T-cell (primary cell): Measurements from ENCODE around the gene PHTF1. TPM values are rescaled to one million over a fixed set of nuclear protein-coding genes. Genes with fewer than 3 reads are reported as not detected.

Source experiments
- ATAC-seq, 4 experiments: fragments of 200-7000 bp in 3 of 4; fragments of 150-1000 bp in 1 of 4; cut with Tn5 transposase; replicated peaks in 1 of 4; 1 replicate in 3 of 4; 2 replicates in 1 of 4; pipeline ENCODE4 v1.10.0; 2021; ENCODE audit warnings: moderate library complexity in 3 of 4, mild to moderate bottlenecking in 2 of 4, moderate number of reproducible peaks in 1 of 4
- CTCF ChIA-PET, 2 donors: fragments of 300-600 bp; sonication (Branson Sonifier 250); formaldehyde crosslinking; loops; one replicate each; lab custom pipeline; 2022; ENCODE audit warnings: antibody characterized with exemption in 2 of 2; lab: Charles Lee
- POLR2A ChIA-PET, 2 donors: fragments of 300-600 bp; sonication (Branson Sonifier 250); formaldehyde crosslinking; loops; one replicate each; lab custom pipeline; 2022; ENCODE audit warnings: antibody characterized with exemption in 2 of 2; lab: Charles Lee
- DNase-seq, 35 experiments: peaks; one replicate each; pipeline versions ENCODE4 v3.0.0 to v3.0.0-alpha.2; 2013 to 2023
- H3K27ac ChIP-seq: one replicate; pipeline ENCODE4 v1.5.1; 2013; ENCODE audit warnings: low read length
- H3K27me3 ChIP-seq, 2 experiments: replicated peaks in 1 of 2; 1 replicate in 1 of 2; 2 replicates in 1 of 2; pipeline versions ENCODE4 v1.6.1 to v1.7.0; 2013; ENCODE audit warnings: low read length in 1 of 2, mixed read lengths in 1 of 2; ENCODE audit not compliant: control insufficient read depth in 2 of 2, insufficient read depth in 2 of 2; ENCODE audit errors: extremely low read depth in 1 of 2
- H3K36me3 ChIP-seq, 2 donors: 1 replicate in 1 of 2; 2 replicates in 1 of 2; pipeline versions ENCODE4 v1.6.1 to v1.7.0; 2013; ENCODE audit warnings: low read length in 1 of 2; ENCODE audit not compliant: control insufficient read depth in 2 of 2, insufficient read depth in 1 of 2; ENCODE audit errors: extremely low read depth in 1 of 2
- H3K4me1 ChIP-seq, 2 experiments: 1 replicate in 1 of 2; 2 replicates in 1 of 2; pipeline versions ENCODE4 v1.6.1 to v1.7.0; 2013; ENCODE audit warnings: low read length in 2 of 2, mixed read lengths in 1 of 2; ENCODE audit not compliant: insufficient read depth in 2 of 2, control insufficient read depth in 1 of 2; ENCODE audit errors: extremely low read depth in 1 of 2
- H3K4me3 ChIP-seq, 2 donors: 1 replicate in 1 of 2; 2 replicates in 1 of 2; pipeline versions ENCODE4 v1.5.1 to v1.7.0; 2013; ENCODE audit warnings: mild to moderate bottlenecking in 2 of 2, low read length in 1 of 2, moderate library complexity in 1 of 2; ENCODE audit not compliant: control insufficient read depth in 1 of 2; ENCODE audit errors: extremely low read depth in 1 of 2
- H3K9me3 ChIP-seq: 2 replicates; pipeline ENCODE4 v1.7.0; 2013
- H3K27ac Mint-ChIP-seq, 2 donors: one replicate each; pipeline ENCODE4 v1.8.0; 2020 to 2021; ENCODE audit warnings: mild to moderate bottlenecking in 2 of 2, mixed read lengths in 2 of 2
- H3K27me3 Mint-ChIP-seq, 2 donors: one replicate each; pipeline ENCODE4 v1.8.0; 2021 to 2022; ENCODE audit warnings: mixed read lengths in 2 of 2
- H3K36me3 Mint-ChIP-seq: one replicate; pipeline ENCODE4 v1.8.0; 2021; ENCODE audit warnings: mixed read lengths
- H3K4me1 Mint-ChIP-seq, 3 donors: one replicate each; pipeline ENCODE4 v1.8.0; 2020 to 2022; ENCODE audit warnings: mixed read lengths in 3 of 3, mild to moderate bottlenecking in 1 of 3
- H3K4me3 Mint-ChIP-seq, 3 donors: one replicate each; pipeline ENCODE4 v1.8.0; 2020 to 2022; ENCODE audit warnings: mild to moderate bottlenecking in 3 of 3, mixed read lengths in 3 of 3, moderate library complexity in 3 of 3
- H3K9me3 Mint-ChIP-seq, 3 donors: one replicate each; pipeline ENCODE4 v1.8.0; 2020 to 2022; ENCODE audit warnings: mixed read lengths in 3 of 3
- WGBS: methylation state at CpG from one replicate; pipeline ENCODE4 v1.1.5; 2013; ENCODE audit warnings: missing lambda C conversion rate; ENCODE audit not compliant: insufficient coverage; 5-methylcytosine and 5-hydroxymethylcytosine counted together
- total RNA-seq, 35 experiments: library from RNA in 6 of 35; stranded (reverse) in 6 of 35; fragments of 120-200 nt in 1 of 35; gene quantifications; one replicate each; pipeline versions ENCODE4 v1.2.1 to v1.2.4 and lab custom pipeline; 2013 to 2026

The PHTF1 gene
- total RNA-seq, 5 donors from 2014 or later (not counting 1 experiment from before 2014, with no cell fraction given): 5.9 to 10.5 (median 9.2) TPM

- CTCF ChIA-PET: no interaction called here
- Histone ChIP-seq H3K9me3 (no peaks in the 10 kb centered on the region), H3K4me3 (no peak overlapping the region), H3K27ac (no peak overlapping the region), H3K4me1 (no peaks in the 10 kb centered on the region), H3K27me3 (no peaks in the 10 kb centered on the region), H3K36me3 (no peaks in the 10 kb centered on the region)
- Mint-ChIP-seq H3K27ac (no peak overlapping the region), H3K4me3 (no peak overlapping the region), H3K4me1 (no peaks in the 10 kb centered on the region), H3K36me3 (peaks cover 19% of the 10 kb centered on the region), H3K27me3 (no peaks in the 10 kb centered on the region), H3K9me3 (no peaks in the 10 kb centered on the region)
- WGBS: no CpG with 5 or more reads among the region's 5 CpGs
- DNase-seq (no peak), ATAC-seq (no peak)
- POLR2A ChIA-PET: interaction anchor here in 1 of 2 donors (0.6 kb wide), 1 partner anchor 158 kb away, joined by 3 read pairs; no protein-coding TSS in a partner anchor
These were observed 95.9 kb downstream of the PHTF1 start for GRCh38 chr1:113663165-113663951.

GRCh38 chr1:113662101-113662500 is 97.2 kb downstream of the PHTF1 start:
- Mint-ChIP-seq H3K4me3 (no peak overlapping the region), H3K36me3 (peaks cover 19% of the 10 kb centered on the region), H3K27ac (no peak overlapping the region), H3K9me3 (no peaks in the 10 kb centered on the region), H3K4me1 (no peaks in the 10 kb centered on the region), H3K27me3 (no peaks in the 10 kb centered on the region)
- Histone ChIP-seq H3K4me1 (no peaks in the 10 kb centered on the region), H3K4me3 (no peak overlapping the region), H3K36me3 (no peaks in the 10 kb centered on the region), H3K27ac (no peak overlapping the region), H3K27me3 (no peaks in the 10 kb centered on the region), H3K9me3 (no peaks in the 10 kb centered on the region)
- WGBS: no CpG with 5 or more reads among the region's 1 CpG
- ChIA-PET POLR2A (no interaction called here), CTCF (no interaction called here)
- ATAC-seq: no peak
- no peak for DNase-seq

GRCh38 chr1:113660088-113660487 is 99.2 kb downstream of the PHTF1 start:
- Mint-ChIP-seq H3K4me1 (no peaks in the 10 kb centered on the region), H3K27me3 (no peaks in the 10 kb centered on the region), H3K4me3 (no peak overlapping the region), H3K36me3 (peaks cover 12% of the 10 kb centered on the region), H3K27ac (no peak overlapping the region), H3K9me3 (no peaks in the 10 kb centered on the region)
- DNase-seq: no peak
- H3K27ac ChIP-seq: no peak overlapping the region
- H3K4me3 ChIP-seq: no peak overlapping the region
- no peaks in the 10 kb centered on the region for H3K36me3 ChIP-seq
- H3K9me3 ChIP-seq: no peaks in the 10 kb centered on the region
- ATAC-seq: no peak
- H3K4me1 ChIP-seq: no peaks in the 10 kb centered on the region
- ChIA-PET CTCF (no interaction called here), POLR2A (no interaction called here)
- WGBS: 89% methylated on average over 1 of the region's 3 CpGs
- no peaks in the 10 kb centered on the region for H3K27me3 ChIP-seq

- DNase-seq: no peak
- Mint-ChIP-seq H3K36me3 (peaks cover 12% of the 10 kb centered on the region), H3K27ac (no peak overlapping the region), H3K4me1 (no peaks in the 10 kb centered on the region), H3K9me3 (no peaks in the 10 kb centered on the region), H3K4me3 (no peak overlapping the region), H3K27me3 (no peaks in the 10 kb centered on the region)
- ChIA-PET POLR2A (no interaction called here), CTCF (no interaction called here)
- Histone ChIP-seq H3K4me3 (no peak overlapping the region), H3K9me3 (no peaks in the 10 kb centered on the region), H3K36me3 (no peaks in the 10 kb centered on the region), H3K4me1 (no peaks in the 10 kb centered on the region), H3K27ac (no peak overlapping the region), H3K27me3 (no peaks in the 10 kb centered on the region)
- WGBS: 93% methylated on average over 3 of the region's 4 CpGs
- no peak for ATAC-seq
These were observed 99.7 kb downstream of the PHTF1 start for GRCh38 chr1:113659556-113659955.

GRCh38 chr1:113659035-113659434 is 100.3 kb downstream of the PHTF1 start:
- Histone ChIP-seq H3K9me3 (no peaks in the 10 kb centered on the region), H3K4me1 (no peaks in the 10 kb centered on the region), H3K36me3 (no peaks in the 10 kb centered on the region), H3K4me3 (no peak overlapping the region), H3K27me3 (no peaks in the 10 kb centered on the region), H3K27ac (no peak overlapping the region)
- DNase-seq: no peak
- Mint-ChIP-seq H3K4me1 (no peaks in the 10 kb centered on the region), H3K27ac (no peak overlapping the region), H3K36me3 (peaks cover 11% of the 10 kb centered on the region), H3K9me3 (no peaks in the 10 kb centered on the region), H3K4me3 (no peak overlapping the region), H3K27me3 (no peaks in the 10 kb centered on the region)
- POLR2A ChIA-PET: no interaction called here
- 100% methylated on average over 4 of the region's 9 CpGs for WGBS
- no peak for ATAC-seq
- CTCF ChIA-PET: no interaction called here

GRCh38 chr1:113657556-113658063 is 101.7 kb downstream of the PHTF1 start:
- H3K4me3 Mint-ChIP-seq: no peak overlapping the region
- H3K9me3 ChIP-seq: no peaks in the 10 kb centered on the region
- no peaks in the 10 kb centered on the region for H3K9me3 Mint-ChIP-seq
- no peaks in the 10 kb centered on the region for H3K27me3 ChIP-seq
- DNase-seq (no peak), ATAC-seq (no peak)
- H3K4me1 Mint-ChIP-seq: no peaks in the 10 kb centered on the region
- H3K27me3 Mint-ChIP-seq: no peaks in the 10 kb centered on the region
- no peak overlapping the region for H3K4me3 ChIP-seq
- WGBS: 83% methylated on average over 1 of the region's 3 CpGs
- no peaks in the 10 kb centered on the region for H3K36me3 ChIP-seq
- POLR2A ChIA-PET: no interaction called here
- H3K4me1 ChIP-seq: no peaks in the 10 kb centered on the region
- H3K36me3 Mint-ChIP-seq: peaks cover 7% of the 10 kb centered on the region
- CTCF ChIA-PET: no interaction called here
- no peak overlapping the region for H3K27ac Mint-ChIP-seq
- no peak overlapping the region for H3K27ac ChIP-seq
